HEK293 (cell line): ENCODE data around the gene HOXA11.
A peak's percentile ranks its signal among the peaks of the same experiment; 100 is the strongest.

Source experiments
- AEBP2 ChIP-seq: fragments of 450-650 bp; formaldehyde crosslinking; IDR thresholded peaks from 2 replicates; pipeline ENCODE4 v1.5.1; 2016; ENCODE audit warnings: missing biosample characterization, missing genetic modification characterization, borderline replicate concordance
- BCL11B ChIP-seq: fragments of 450-650 bp; formaldehyde crosslinking; IDR thresholded peaks from 2 replicates; pipeline ENCODE4 v1.5.1; 2016; ENCODE audit warnings: low read depth, missing biosample characterization, missing genetic modification characterization
- CTCF ChIP-seq: fragments of 450-650 bp; formaldehyde crosslinking; IDR thresholded peaks from 2 replicates; pipeline ENCODE4 v1.5.1; 2016; ENCODE audit warnings: missing biosample characterization, missing genetic modification characterization
- FEZF1 ChIP-seq: fragments of 450-650 bp; formaldehyde crosslinking; IDR thresholded peaks from 2 replicates; pipeline ENCODE4 v1.5.1; 2016; ENCODE audit warnings: missing biosample characterization, missing genetic modification characterization
- IKZF3 ChIP-seq: fragments of 450-650 bp; IDR thresholded peaks from 2 replicates; pipeline ENCODE4 v1.5.0; 2018; ENCODE audit warnings: missing biosample characterization, mild to moderate bottlenecking, missing genetic modification characterization, moderate library complexity
- KLF1 ChIP-seq: fragments of 450-650 bp; formaldehyde crosslinking; IDR thresholded peaks from 2 replicates; pipeline ENCODE4 v1.5.1; 2016; ENCODE audit warnings: missing biosample characterization, missing genetic modification characterization
- KLF9 ChIP-seq: fragments of 450-650 bp; formaldehyde crosslinking; IDR thresholded peaks from 2 replicates; pipeline ENCODE4 v1.5.1; 2016; ENCODE audit warnings: missing biosample characterization, missing genetic modification characterization, low read depth
- PRDM1 ChIP-seq: fragments of 450-650 bp; formaldehyde crosslinking; IDR thresholded peaks from 2 replicates; pipeline ENCODE4; 2016; ENCODE audit warnings: missing biosample characterization, missing genetic modification characterization
- SALL2 ChIP-seq: fragments of 450-650 bp; formaldehyde crosslinking; IDR thresholded peaks from 2 replicates; pipeline ENCODE4 v1.5.0; 2017; ENCODE audit warnings: missing biosample characterization, mild to moderate bottlenecking, missing genetic modification characterization, borderline replicate concordance
- SP2 ChIP-seq: fragments of 450-650 bp; formaldehyde crosslinking; IDR thresholded peaks from 2 replicates; pipeline ENCODE4 v1.5.1; 2016; ENCODE audit warnings: missing biosample characterization, missing genetic modification characterization
- YY2 ChIP-seq: fragments of 450-650 bp; formaldehyde crosslinking; IDR thresholded peaks from 2 replicates; pipeline ENCODE4 v1.5.1; 2016; ENCODE audit warnings: missing biosample characterization, missing genetic modification characterization
- ZBTB20 ChIP-seq: fragments of 450-650 bp; formaldehyde crosslinking; IDR thresholded peaks from 2 replicates; pipeline ENCODE4 v1.5.1; 2016; ENCODE audit warnings: missing biosample characterization, missing genetic modification characterization
- ZBTB48 ChIP-seq: fragments of 450-650 bp; formaldehyde crosslinking; IDR thresholded peaks from 2 replicates; pipeline ENCODE4 v1.5.1; 2016; ENCODE audit warnings: missing biosample characterization, missing genetic modification characterization
- ZFP37 ChIP-seq: fragments of 450-650 bp; formaldehyde crosslinking; IDR thresholded peaks from 2 replicates; pipeline ENCODE4 v1.5.1; 2016; ENCODE audit warnings: missing biosample characterization, missing genetic modification characterization
- ZNF112 ChIP-seq: fragments of 450-650 bp; formaldehyde crosslinking; IDR thresholded peaks from 2 replicates; pipeline ENCODE4 v1.5.0; 2017; ENCODE audit warnings: missing biosample characterization, missing genetic modification characterization
- ZNF121 ChIP-seq: fragments of 450-650 bp; formaldehyde crosslinking; IDR thresholded peaks from 2 replicates; pipeline ENCODE4 v1.5.1; 2016; ENCODE audit warnings: missing biosample characterization, missing genetic modification characterization
- ZNF132 ChIP-seq: fragments of 450-650 bp; formaldehyde crosslinking; IDR thresholded peaks from 2 replicates; pipeline ENCODE4 v1.5.1; 2017; ENCODE audit warnings: missing biosample characterization, missing genetic modification characterization, borderline replicate concordance
- ZNF157 ChIP-seq: fragments of 450-650 bp; formaldehyde crosslinking; IDR thresholded peaks from 2 replicates; pipeline ENCODE4 v1.5.1; 2016; ENCODE audit warnings: missing biosample characterization, missing genetic modification characterization
- ZNF16 ChIP-seq: fragments of 450-650 bp; formaldehyde crosslinking; IDR thresholded peaks from 2 replicates; pipeline ENCODE4 v1.5.1; 2016; ENCODE audit warnings: low read depth, missing biosample characterization, missing genetic modification characterization
- ZNF169 ChIP-seq: fragments of 450-650 bp; formaldehyde crosslinking; IDR thresholded peaks from 2 replicates; pipeline ENCODE4 v1.5.1; 2016; ENCODE audit warnings: missing biosample characterization, missing genetic modification characterization
- ZNF2 ChIP-seq: fragments of 450-650 bp; formaldehyde crosslinking; IDR thresholded peaks from 2 replicates; pipeline ENCODE4 v1.5.1; 2016; ENCODE audit warnings: missing biosample characterization, missing genetic modification characterization
- ZNF223 ChIP-seq: fragments of 450-650 bp; formaldehyde crosslinking; IDR thresholded peaks from 2 replicates; pipeline ENCODE4 v1.5.1; 2016; ENCODE audit warnings: missing biosample characterization, missing genetic modification characterization
- ZNF266 ChIP-seq: fragments of 450-650 bp; formaldehyde crosslinking; IDR thresholded peaks from 2 replicates; pipeline ENCODE4 v1.5.1; 2016; ENCODE audit warnings: missing biosample characterization, missing genetic modification characterization, low read depth
- ZNF354C ChIP-seq: fragments of 450-650 bp; formaldehyde crosslinking; IDR thresholded peaks from 2 replicates; pipeline ENCODE4 v1.5.1; 2016; ENCODE audit warnings: missing biosample characterization, missing genetic modification characterization, low read depth, borderline replicate concordance
- ZNF510 ChIP-seq: fragments of 450-650 bp; formaldehyde crosslinking; IDR thresholded peaks from 2 replicates; pipeline ENCODE4 v1.5.1; 2018; ENCODE audit warnings: mild to moderate bottlenecking, missing genetic modification characterization, missing biosample characterization; ENCODE audit not compliant: insufficient replicate concordance
- ZNF558 ChIP-seq: fragments of 450-650 bp; formaldehyde crosslinking; IDR thresholded peaks from 2 replicates; pipeline ENCODE4 v1.5.1; 2016; ENCODE audit warnings: missing biosample characterization, missing genetic modification characterization
- ZNF585B ChIP-seq: fragments of 450-650 bp; formaldehyde crosslinking; IDR thresholded peaks from 2 replicates; pipeline ENCODE4 v1.5.1; 2016; ENCODE audit warnings: missing biosample characterization, missing genetic modification characterization
- ZNF600 ChIP-seq: fragments of 450-650 bp; formaldehyde crosslinking; IDR thresholded peaks from 2 replicates; pipeline ENCODE4 v1.5.1; 2016; ENCODE audit warnings: missing biosample characterization, missing genetic modification characterization
- ZNF658 ChIP-seq: fragments of 450-650 bp; formaldehyde crosslinking; IDR thresholded peaks from 2 replicates; pipeline ENCODE4; 2016; ENCODE audit warnings: missing biosample characterization, missing genetic modification characterization
- ZNF660 ChIP-seq: fragments of 450-650 bp; IDR thresholded peaks from 2 replicates; pipeline ENCODE4 v1.5.1; 2018; ENCODE audit warnings: missing biosample characterization, mild to moderate bottlenecking, missing genetic modification characterization
- ZNF664 ChIP-seq: fragments of 450-650 bp; formaldehyde crosslinking; IDR thresholded peaks from 2 replicates; pipeline ENCODE4 v1.5.1; 2016; ENCODE audit warnings: missing biosample characterization, missing genetic modification characterization
- ZNF692 ChIP-seq: fragments of 450-650 bp; formaldehyde crosslinking; IDR thresholded peaks from 2 replicates; pipeline ENCODE4 v1.5.1; 2016; ENCODE audit warnings: missing biosample characterization, missing genetic modification characterization
- ZSCAN5A ChIP-seq: fragments of 450-650 bp; formaldehyde crosslinking; IDR thresholded peaks from 2 replicates; pipeline ENCODE4 v1.5.1; 2016; ENCODE audit warnings: missing biosample characterization, missing genetic modification characterization
- TF ChIP-seq, protein P1 (sequence below): fragments of 450-650 bp; formaldehyde crosslinking; IDR thresholded peaks from 2 replicates; pipeline ENCODE4 v1.5.1; 2016; ENCODE audit warnings: missing biosample characterization, missing genetic modification characterization

HOXA11 gene

DNA sequence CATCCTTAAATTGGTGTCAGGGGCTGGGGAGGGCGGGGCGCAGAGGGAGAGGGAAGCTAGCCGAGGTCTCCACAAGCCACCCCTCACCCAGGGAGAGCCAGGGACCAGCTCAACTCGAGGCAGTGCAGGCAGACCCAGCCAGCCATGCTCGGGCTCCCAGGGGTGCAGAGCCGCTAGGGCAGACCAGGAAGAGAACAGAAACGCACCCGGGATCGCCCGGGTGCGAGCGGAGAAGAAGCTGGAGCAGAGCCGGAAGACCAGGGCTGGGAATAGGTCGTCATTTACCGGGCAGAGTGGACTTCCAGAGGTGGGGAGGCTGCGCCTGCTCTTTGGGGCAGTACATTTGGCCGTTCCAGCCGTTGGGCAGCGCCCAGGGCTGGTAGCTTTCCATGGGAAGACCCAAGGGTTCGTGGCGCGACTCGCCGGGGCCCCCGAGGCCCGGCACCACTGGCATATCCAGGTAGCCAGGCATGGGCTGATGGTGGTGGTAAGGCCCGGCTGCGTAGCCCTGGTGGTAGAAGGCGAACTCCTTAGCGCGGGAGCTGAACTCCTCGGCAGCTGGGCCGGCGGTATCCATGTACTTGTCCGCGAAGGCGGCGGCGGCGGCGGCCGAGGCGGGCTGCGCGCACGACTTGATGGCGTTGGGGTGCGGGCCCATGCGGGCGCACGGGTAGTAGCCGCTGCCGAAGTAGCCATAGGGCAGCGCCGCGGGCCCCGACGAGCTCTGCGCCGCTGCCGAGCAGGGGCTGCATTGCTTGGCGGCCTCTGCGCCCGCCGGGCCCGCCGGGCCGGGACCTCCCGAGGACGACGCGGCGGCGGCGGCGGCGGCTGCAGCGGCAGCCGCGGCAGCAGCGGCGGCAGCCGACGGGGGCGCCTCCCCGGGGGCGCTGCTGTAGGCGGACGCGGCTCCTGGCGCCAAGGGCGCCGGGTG, 14.1 kb upstream of the HOXA11 start (continued):
- no peak for TF ChIP-seq ZSCAN5A (tag by site-specific recombination)
- TF ChIP-seq ZNF157 (tag by site-specific recombination), result no peak
- no peak for TF ChIP-seq KLF1 (tag by site-specific recombination)
- TF ChIP-seq SALL2, result no peak
- no peak for TF ChIP-seq ZNF658 (tag by site-specific recombination)
- TF ChIP-seq, protein P1, sequence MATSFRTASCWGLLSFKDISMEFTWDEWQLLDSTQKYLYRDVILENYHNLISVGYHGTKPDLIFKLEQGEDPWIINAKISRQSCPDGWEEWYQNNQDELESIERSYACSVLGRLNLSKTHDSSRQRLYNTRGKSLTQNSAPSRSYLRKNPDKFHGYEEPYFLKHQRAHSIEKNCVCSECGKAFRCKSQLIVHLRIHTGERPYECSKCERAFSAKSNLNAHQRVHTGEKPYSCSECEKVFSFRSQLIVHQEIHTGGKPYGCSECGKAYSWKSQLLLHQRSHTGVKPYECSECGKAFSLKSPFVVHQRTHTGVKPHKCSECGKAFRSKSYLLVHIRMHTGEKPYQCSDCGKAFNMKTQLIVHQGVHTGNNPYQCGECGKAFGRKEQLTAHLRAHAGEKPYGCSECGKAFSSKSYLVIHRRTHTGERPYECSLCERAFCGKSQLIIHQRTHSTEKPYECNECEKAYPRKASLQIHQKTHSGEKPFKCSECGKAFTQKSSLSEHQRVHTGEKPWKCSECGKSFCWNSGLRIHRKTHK (tag by site-specific recombination), result no peak
- no peak for TF ChIP-seq ZNF558 (tag by site-specific recombination)
- TF ChIP-seq ZBTB20, result peak; percentile 86; the same call in 1 of the 2 replicates
- TF ChIP-seq FEZF1 (tag by site-specific recombination), result no peak
- TF ChIP-seq ZNF266 (tag by site-specific recombination), result no peak
- no peak for TF ChIP-seq ZNF354C
- TF ChIP-seq ZNF585B (tag by site-specific recombination), result no peak
- no peak for TF ChIP-seq ZNF121 (tag by site-specific recombination)
- no peak for TF ChIP-seq SP2 (tag by site-specific recombination)
- no peak for TF ChIP-seq BCL11B (tag by site-specific recombination)
- TF ChIP-seq ZFP37 (tag by site-specific recombination), result no peak
- TF ChIP-seq CTCF (tag by site-specific recombination), result no peak
- TF ChIP-seq ZNF223 (tag by site-specific recombination), result no peak
- TF ChIP-seq ZNF169 (tag by site-specific recombination), result no peak
- no peak for TF ChIP-seq ZNF2 (tag by site-specific recombination)
- no peak for TF ChIP-seq IKZF3 (tag by site-specific recombination)
- TF ChIP-seq ZBTB48, result peak; percentile 75
- TF ChIP-seq ZNF510, result no peak
- 0 out of 2 replicates have a peak, but pooled peaks have one; percentile 10 for TF ChIP-seq ZNF660 (tag by site-specific recombination)
- no peak for TF ChIP-seq AEBP2
- TF ChIP-seq ZNF664 (tag by site-specific recombination), result no peak
- TF ChIP-seq KLF9 (tag by site-specific recombination), result no peak
- TF ChIP-seq ZNF132 (tag by site-specific recombination), result no peak
- TF ChIP-seq PRDM1, result no peak
- TF ChIP-seq ZNF600 (tag by site-specific recombination), result peak; percentile 56; the same call in 1 of the 2 replicates
- TF ChIP-seq ZNF16 (tag by site-specific recombination), result no peak
- no peak for TF ChIP-seq ZNF112
- no peak for TF ChIP-seq YY2 (tag by site-specific recombination)
- TF ChIP-seq ZNF692 (tag by site-specific recombination), result no peak
